RKO (cell line): ENCODE data around the gene SLC39A13.
A peak's percentile ranks its signal among the peaks of the same experiment; 100 is the strongest.

Experiments
- DNase-seq: peaks from one replicate; pipeline ENCODE4 v3.0.0-alpha.2; 2016; ENCODE audit warnings: low spot score

Gene SLC39A13

DNA sequence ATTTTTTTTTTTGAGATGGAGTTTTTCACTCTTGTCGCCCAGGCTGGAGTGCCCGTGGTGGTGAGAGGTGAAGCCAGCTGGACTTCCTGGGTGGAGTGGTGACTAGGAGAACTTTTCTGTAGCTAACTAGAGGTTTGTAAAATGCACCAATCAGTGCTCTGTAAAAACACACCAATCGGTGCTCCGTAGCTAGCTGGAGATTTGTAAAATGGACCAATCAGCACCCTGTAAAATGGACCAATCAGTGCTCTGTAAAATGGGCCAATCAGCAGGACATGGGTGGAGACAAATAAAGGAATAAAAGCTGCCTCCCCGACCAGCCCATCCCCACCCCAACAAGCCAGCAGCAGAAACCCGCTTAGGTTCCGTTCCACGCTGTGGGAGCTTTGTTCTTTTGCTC, 45.0 kb downstream of the SLC39A13 start:
- DNase-seq, result no peak

DNA sequence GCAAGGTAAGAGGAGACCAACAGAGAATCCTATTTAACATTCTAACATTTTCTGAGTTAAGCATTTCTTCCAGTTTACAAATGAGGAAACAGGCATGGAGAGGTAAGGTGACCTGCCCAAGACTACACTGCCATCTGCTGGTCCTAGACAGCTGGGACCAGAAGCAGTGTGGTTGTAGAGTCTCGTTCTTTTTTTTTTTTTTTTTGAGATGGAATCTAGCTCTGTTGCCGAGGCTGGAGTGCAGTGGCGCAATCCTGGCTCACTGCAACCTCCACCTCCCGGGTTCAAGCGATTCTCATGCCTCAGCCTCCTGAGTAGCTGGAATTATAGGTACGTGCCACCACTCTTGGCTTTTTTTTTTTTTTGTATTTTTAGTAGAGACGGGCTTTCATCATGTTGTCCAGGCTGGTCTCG, 45.9 kb downstream of the SLC39A13 start:
- DNase-seq, result peak; percentile 86

DNA sequence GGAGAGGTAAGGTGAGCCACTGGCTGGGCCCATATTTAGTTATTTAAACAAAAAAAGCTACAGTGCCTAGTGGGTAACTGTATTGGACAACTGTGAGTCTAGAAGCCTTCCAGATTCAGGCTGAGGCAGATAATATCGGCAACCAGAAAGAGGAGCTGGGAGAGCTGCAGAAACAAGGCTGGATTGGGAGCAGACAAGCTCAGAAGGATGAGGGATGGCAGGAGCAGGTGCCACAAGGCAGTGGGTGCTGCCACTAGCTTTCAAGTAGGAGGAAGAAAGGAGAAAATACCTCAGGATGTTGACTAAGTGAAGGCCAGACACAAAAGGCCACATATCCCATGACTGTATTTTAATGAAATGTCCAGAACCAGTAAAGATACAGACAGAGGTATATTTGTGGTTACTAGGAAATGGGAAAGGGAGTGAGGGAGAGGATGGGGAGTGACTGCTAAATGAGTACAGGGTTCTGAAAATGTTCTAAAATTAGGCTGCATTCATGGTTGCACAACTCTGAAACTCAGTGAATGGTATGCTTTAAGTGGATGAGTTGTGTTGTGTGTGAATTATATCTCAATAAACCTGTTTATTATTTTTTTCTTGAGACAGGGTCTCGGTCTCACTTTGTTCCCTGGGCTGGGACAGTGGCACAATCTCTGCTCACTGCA, 52.3 kb downstream of the SLC39A13 start:
- no peak for DNase-seq

DNA sequence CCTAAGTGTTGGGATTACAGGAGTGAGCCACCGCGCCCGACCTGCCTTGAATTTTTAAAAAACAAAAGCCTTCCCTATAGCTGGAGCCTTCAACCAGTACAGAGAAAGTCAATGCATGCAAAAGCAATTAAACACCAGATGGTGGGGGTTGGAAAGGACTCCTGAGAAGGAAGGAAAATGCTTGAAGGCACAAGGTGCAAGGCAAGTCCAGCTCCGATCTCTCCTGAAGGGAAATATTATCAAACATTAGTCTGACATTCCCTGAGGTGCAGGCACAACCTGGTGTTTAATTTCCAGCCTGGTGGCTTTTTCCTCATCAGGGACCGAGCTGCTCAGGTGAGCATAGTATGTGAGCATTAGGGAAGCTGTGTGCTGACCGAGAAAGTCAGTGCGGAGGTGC, 53.5 kb downstream of the SLC39A13 start:
- no peak for DNase-seq

DNA sequence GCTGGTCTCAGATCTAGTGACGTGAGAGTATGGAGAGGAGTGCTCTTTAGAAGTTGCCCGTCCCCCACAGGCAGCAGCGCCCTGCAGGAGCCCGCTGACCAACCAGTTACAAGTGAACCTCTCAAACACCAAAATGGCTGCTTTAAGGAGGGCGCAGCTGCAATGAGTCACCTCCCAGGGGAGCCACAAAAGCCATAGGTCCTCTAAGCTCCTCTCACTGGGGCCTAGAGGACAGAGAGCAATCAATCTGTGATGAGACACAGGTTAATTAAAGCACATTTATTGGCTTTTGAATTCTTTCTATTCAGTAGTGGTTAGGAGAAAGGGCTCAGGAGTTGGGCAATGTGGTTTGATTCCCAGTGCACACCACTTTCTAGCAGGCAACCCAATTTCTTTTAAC, 56.1 kb downstream of the SLC39A13 start:
- DNase-seq, result no peak
